OCI-LY7 (cell line): ENCODE data around the gene UBE3B. TPM values are rescaled to one million over a fixed set of nuclear protein-coding genes. Genes with fewer than 3 reads are reported as not detected.

Source experiments
- BruUV-seq: library from RNA; stranded (reverse); fragments of 400-500 nt; replicated peaks from 2 replicates; lab custom pipeline; 2021; lab: Mats Ljungman, UMichigan
- CTCF ChIA-PET: fragments of 300-600 bp; sonication (Branson Sonifier 250); formaldehyde crosslinking; loops from one replicate; lab custom pipeline; 2022; ENCODE audit warnings: antibody characterized with exemption; ENCODE audit not compliant: unreplicated experiment; lab: Charles Lee
- POLR2A ChIA-PET: fragments of 300-600 bp; sonication (Branson Sonifier 250); formaldehyde crosslinking; loops from one replicate; lab custom pipeline; 2022; ENCODE audit warnings: antibody characterized with exemption; lab: Charles Lee
- DNase-seq: peaks from one replicate; pipeline ENCODE4 v3.0.0-alpha.2; 2015; ENCODE audit warnings: low spot score
- H2AFZ ChIP-seq: fragments of 200-600 bp; sonication (generic), shearing (Covaris generic); 2 replicates; pipeline ENCODE4 v1.6.1; 2014; ENCODE audit warnings: mild to moderate bottlenecking, antibody characterized with exemption, low read length, moderate library complexity
- H3K27ac ChIP-seq: fragments of 200-600 bp; sonication (generic); 2 replicates; pipeline ENCODE4 v1.5.1; 2014; ENCODE audit warnings: mixed run types, low read depth, mild to moderate bottlenecking, moderate library complexity, low read length, inconsistent platforms; ENCODE audit not compliant: poor library complexity, severe bottlenecking
- H3K36me3 ChIP-seq: fragments of 200-600 bp; sonication (generic); 2 replicates; pipeline ENCODE4 v1.6.1; 2014; ENCODE audit warnings: mild to moderate bottlenecking, antibody characterized with exemption, low read length, moderate library complexity, mixed read lengths; ENCODE audit not compliant: insufficient read depth
- H3K4me1 ChIP-seq: fragments of 200-600 bp; sonication (generic); 2 replicates; pipeline ENCODE4 v1.5.1; 2014; ENCODE audit warnings: mild to moderate bottlenecking, low read length; ENCODE audit not compliant: insufficient read depth, poor library complexity, severe bottlenecking
- H3K4me2 ChIP-seq: fragments of 200-600 bp; sonication (generic); 2 replicates; pipeline ENCODE4 v1.6.1; 2014; ENCODE audit warnings: mild to moderate bottlenecking, low read length
- H3K4me3 ChIP-seq: fragments of 200-600 bp; sonication (generic); 2 replicates; pipeline ENCODE4 v1.5.1; 2014; ENCODE audit warnings: mild to moderate bottlenecking, low read depth, low read length; ENCODE audit not compliant: poor library complexity, severe bottlenecking
- H3K79me2 ChIP-seq: fragments of 200-600 bp; sonication (generic); 2 replicates; pipeline ENCODE4 v1.6.1; 2016; ENCODE audit warnings: low read depth, mild to moderate bottlenecking, low read length, moderate library complexity, mixed read lengths; ENCODE audit not compliant: insufficient read depth
- H3K9me2 ChIP-seq: fragments of 200-600 bp; sonication (generic); 2 replicates; pipeline ENCODE4 v1.6.1; 2016; ENCODE audit warnings: mild to moderate bottlenecking, low read length, mixed read lengths; ENCODE audit not compliant: insufficient read depth
- H3K9me3 ChIP-seq: fragments of 200-600 bp; sonication (generic); 2 replicates; pipeline ENCODE4 v1.6.1; 2014; ENCODE audit warnings: mild to moderate bottlenecking, mixed run types, low read length, mixed read lengths
- H4K20me1 ChIP-seq: fragments of 200-600 bp; sonication (generic); 2 replicates; pipeline ENCODE4 v1.6.1; 2014; ENCODE audit warnings: mild to moderate bottlenecking, antibody characterized with exemption, low read length, moderate library complexity, mixed read lengths; ENCODE audit not compliant: insufficient read depth
- CTCF ChIP-seq: fragments of 200-600 bp; sonication (generic); conservative IDR thresholded peaks from 2 replicates; pipeline ENCODE4 v1.5.1; 2014; ENCODE audit warnings: mild to moderate bottlenecking, antibody characterized with exemption, low read length, moderate library complexity, mixed read lengths
- EZH2phosphoT487 ChIP-seq: fragments of 200-600 bp; sonication (generic); IDR thresholded peaks from 2 replicates; pipeline ENCODE4 v1.6.1; 2018; ENCODE audit warnings: low read depth, borderline replicate concordance, mild to moderate bottlenecking, mixed run types, antibody characterized with exemption, low read length, moderate library complexity, mixed read lengths
- intact Hi-C: fragments of 100-400 bp; cut with micrococcal nuclease; formaldehyde crosslinking; loops from one replicate; pipeline ENCODE4 v1.10.0; 2022; ENCODE audit not compliant: unreplicated experiment
- total RNA-seq, 2 experiments: library from RNA; depleted of rRNA in 1 of 2; stranded (reverse); fragments of >200 nt in 1 of 2; shearing (Covaris generic) in 1 of 2; gene quantifications; 2 replicates each; pipeline ENCODE4 v1.2.3, GENCODE V29; 2014 to 2022

The UBE3B gene
- total RNA-seq, 2 experiments from 2014 or later, result 27.8 to 32.6 TPM

GRCh38 chr12:109479761-109480160, 2.3 kb downstream of the UBE3B start:
- no peak for DNase-seq
- H2AFZ ChIP-seq, result no peak overlapping the region
- no TSS peak for BruUV-seq
- peaks cover 22% of the 10 kb centered on the region for H3K4me1 ChIP-seq
- peaks cover 14% of the 10 kb centered on the region; the same call in 1 of the 2 replicates for H3K36me3 ChIP-seq
- H3K27ac ChIP-seq, result no peak overlapping the region
- H3K9me2 ChIP-seq, result no peaks in the 10 kb centered on the region
- no peak overlapping the region for H3K4me3 ChIP-seq
- no peak for TF ChIP-seq EZH2phosphoT487
- no peak for TF ChIP-seq CTCF
- ChIA-PET POLR2A (interaction anchor here (0.7 kb wide), 2 partner anchors 150 to 419 kb away, joined by 3 to 7 read pairs; no protein-coding TSS in a partner anchor), CTCF (no interaction called here)
- no peak overlapping the region for H3K4me2 ChIP-seq
- peaks cover 8% of the 10 kb centered on the region; the same call in 1 of the 2 replicates for H4K20me1 ChIP-seq
- intact Hi-C loops, result no loop called here
- peaks cover 42% of the 10 kb centered on the region for H3K79me2 ChIP-seq
- no peaks in the 10 kb centered on the region for H3K9me3 ChIP-seq

- H3K4me3 ChIP-seq, result no peak overlapping the region
- DNase-seq, result no peak
- no peaks in the 10 kb centered on the region for H3K9me3 ChIP-seq
- peaks cover 8% of the 10 kb centered on the region; the same call in 1 of the 2 replicates for H4K20me1 ChIP-seq
- intact Hi-C loops, result no loop called here
- no peak overlapping the region for H3K4me2 ChIP-seq
- H3K4me1 ChIP-seq, result peaks cover 22% of the 10 kb centered on the region
- H3K79me2 ChIP-seq, result peaks cover 36% of the 10 kb centered on the region
- BruUV-seq, result no TSS peak
- no peak overlapping the region for H3K27ac ChIP-seq
- H3K9me2 ChIP-seq, result no peaks in the 10 kb centered on the region
- CTCF ChIA-PET, result no interaction called here
- TF ChIP-seq EZH2phosphoT487, result no peak
- TF ChIP-seq CTCF, result no peak
- peaks cover 20% of the 10 kb centered on the region; the same call in 1 of the 2 replicates for H3K36me3 ChIP-seq
- POLR2A ChIA-PET, result no interaction called here
- H2AFZ ChIP-seq, result no peak overlapping the region
Observed at GRCh38 chr12:109480356-109480755, 2.9 kb downstream of the UBE3B start.

- no TSS peak for BruUV-seq
Observed at GRCh38 chr12:109481863-109482262, 4.4 kb downstream of the UBE3B start.

More at GRCh38 chr12:109481863-109482262, 4.4 kb downstream of the UBE3B start:
- no peak overlapping the region for H3K4me2 ChIP-seq
- ChIA-PET CTCF (no interaction called here), POLR2A (interaction anchor here (1.2 kb wide), 1 partner anchor 9 kb away, joined by 3 read pairs; no protein-coding TSS in a partner anchor)
- no peaks in the 10 kb centered on the region for H4K20me1 ChIP-seq
- TF ChIP-seq EZH2phosphoT487, result no peak
- TF ChIP-seq CTCF, result no peak
- intact Hi-C loops, result no loop called here
- peaks cover 21% of the 10 kb centered on the region for H3K79me2 ChIP-seq
- H3K4me3 ChIP-seq, result no peak overlapping the region
- H3K27ac ChIP-seq, result no peak overlapping the region
- H2AFZ ChIP-seq, result no peak overlapping the region
- H3K9me3 ChIP-seq, result no peaks in the 10 kb centered on the region
- no peaks in the 10 kb centered on the region for H3K9me2 ChIP-seq
- H3K36me3 ChIP-seq, result peaks cover 35% of the 10 kb centered on the region
- H3K4me1 ChIP-seq, result peaks cover 13% of the 10 kb centered on the region
- no peak for DNase-seq
